H9 (cell line): ENCODE results near the gene MINAR2. TPM values are rescaled to one million over a fixed set of nuclear protein-coding genes. Genes with fewer than 3 reads are reported as not detected.

ENCODE experiments used
- DNase-seq: peaks from one replicate; pipeline ENCODE4 v3.0.0-alpha.2; 2017
- H2AFZ ChIP-seq: one replicate; pipeline ENCODE4 v1.6.1; 2013; ENCODE audit warnings: mild to moderate bottlenecking, low read length, control low read depth, moderate library complexity
- H2AK5ac ChIP-seq: 2 replicates; pipeline ENCODE4 v1.6.1; 2013; ENCODE audit warnings: low read length, control low read depth, mixed read lengths; ENCODE audit not compliant: insufficient read length
- H2BK120ac ChIP-seq: one replicate; pipeline ENCODE4 v1.6.1; 2013; ENCODE audit warnings: low read depth, mild to moderate bottlenecking, low read length, control low read depth, inconsistent platforms; ENCODE audit not compliant: poor library complexity, severe bottlenecking
- H2BK12ac ChIP-seq: 2 replicates; pipeline ENCODE4 v1.6.1; 2013; ENCODE audit warnings: low read length, control low read depth, mixed read lengths, low read depth; ENCODE audit not compliant: insufficient read length
- H2BK15ac ChIP-seq: 2 replicates; pipeline ENCODE4 v1.6.1; 2013; ENCODE audit warnings: low read depth, low read length, control low read depth
- H2BK20ac ChIP-seq: one replicate; pipeline ENCODE4 v1.6.1; 2013; ENCODE audit warnings: low read depth, mild to moderate bottlenecking, low read length, control low read depth, inconsistent platforms; ENCODE audit not compliant: poor library complexity, severe bottlenecking
- H2BK5ac ChIP-seq: 2 replicates; pipeline ENCODE4 v1.6.1; 2013; ENCODE audit warnings: low read length, control low read depth, mixed read lengths; ENCODE audit not compliant: insufficient read length
- H3K14ac ChIP-seq: 2 replicates; pipeline ENCODE4 v1.6.1; 2013; ENCODE audit warnings: low read length, control low read depth; ENCODE audit not compliant: insufficient read depth
- H3K18ac ChIP-seq: 2 replicates; pipeline ENCODE4 v1.6.1; 2013; ENCODE audit warnings: low read depth, mild to moderate bottlenecking, mixed read lengths, low read length, control low read depth; ENCODE audit not compliant: insufficient read length
- H3K23ac ChIP-seq: 2 replicates; pipeline ENCODE4 v1.6.1; 2013; ENCODE audit warnings: low read length, control low read depth, mixed read lengths, low read depth; ENCODE audit not compliant: insufficient read length
- H3K23me2 ChIP-seq: 2 replicates; pipeline ENCODE4 v1.6.1; 2013; ENCODE audit warnings: low read depth, mild to moderate bottlenecking, mixed read lengths, low read length, control low read depth; ENCODE audit not compliant: insufficient read length, poor library complexity, severe bottlenecking
- H3K27ac ChIP-seq: 2 replicates; pipeline ENCODE4 v1.5.1; 2013; ENCODE audit warnings: low read length, control low read depth, mixed read lengths, low read depth; ENCODE audit not compliant: insufficient read length
- H3K27me3 ChIP-seq: 2 replicates; pipeline ENCODE4 v1.6.1; 2013; ENCODE audit warnings: low read length, control low read depth, inconsistent platforms; ENCODE audit not compliant: insufficient read depth
- H3K4ac ChIP-seq: 2 replicates; pipeline ENCODE4 v1.6.1; 2013; ENCODE audit warnings: low read depth, mild to moderate bottlenecking, control low read depth, inconsistent platforms, low read length, moderate library complexity
- H3K4me1 ChIP-seq: 2 replicates; pipeline ENCODE4 v1.6.1; 2013; ENCODE audit warnings: low read length, control low read depth, inconsistent platforms; ENCODE audit not compliant: insufficient read depth
- H3K4me2 ChIP-seq: 2 replicates; pipeline ENCODE4 v1.6.1; 2013; ENCODE audit warnings: low read length, control low read depth, mixed read lengths; ENCODE audit not compliant: insufficient read length, insufficient read depth
- H3K56ac ChIP-seq: 2 replicates; pipeline ENCODE4 v1.6.1; 2013; ENCODE audit warnings: low read depth, mild to moderate bottlenecking, mixed read lengths, low read length, control low read depth; ENCODE audit not compliant: insufficient read length
- H3K79me1 ChIP-seq: 2 replicates; pipeline ENCODE4 v1.6.1; 2013; ENCODE audit warnings: low read depth, mild to moderate bottlenecking, moderate library complexity, low read length, control low read depth, inconsistent platforms; ENCODE audit not compliant: insufficient read depth, poor library complexity, severe bottlenecking
- H3K79me2 ChIP-seq: 2 replicates; pipeline ENCODE4 v1.6.1; 2013; ENCODE audit warnings: low read length, control low read depth, inconsistent platforms; ENCODE audit not compliant: insufficient read depth
- H3K9ac ChIP-seq: 2 replicates; pipeline ENCODE4 v1.6.1; 2013; ENCODE audit warnings: low read length, control low read depth, mixed read lengths; ENCODE audit not compliant: insufficient read length; ENCODE audit errors: extremely low read depth
- H3K9me3 ChIP-seq: one replicate; pipeline ENCODE4 v1.6.1; 2013; ENCODE audit warnings: low read depth, low read length, inconsistent platforms; ENCODE audit not compliant: control insufficient read depth
- H3T11ph ChIP-seq: one replicate; pipeline ENCODE4 v1.6.1; 2013; ENCODE audit warnings: mild to moderate bottlenecking, low read length, control low read depth, inconsistent platforms
- H4K20me1 ChIP-seq: one replicate; pipeline ENCODE4 v1.6.1; 2013; ENCODE audit not compliant: control insufficient read depth, insufficient read length, insufficient read depth
- H4K5ac ChIP-seq: 2 replicates; pipeline ENCODE4 v1.6.1; 2013; ENCODE audit warnings: low read depth, mild to moderate bottlenecking, mixed read lengths, low read length, control low read depth; ENCODE audit not compliant: insufficient read length
- H4K8ac ChIP-seq: replicated peaks from 2 replicates; pipeline ENCODE4 v1.6.1; 2013; ENCODE audit warnings: low read length, control low read depth, mixed read lengths, low read depth; ENCODE audit not compliant: insufficient read length
- H4K91ac ChIP-seq: 2 replicates; pipeline ENCODE4 v1.6.1; 2013; ENCODE audit warnings: low read depth, mild to moderate bottlenecking, moderate library complexity, mixed read lengths, low read length, control low read depth; ENCODE audit not compliant: insufficient read length
- H3K27ac Mint-ChIP-seq, 3 experiments: 2 replicates in 2 of 3; 3 replicates in 1 of 3; pipeline ENCODE4 v1.8.0; 2020 to 2021; ENCODE audit warnings: mixed read lengths in 3 of 3, mild to moderate bottlenecking in 1 of 3, moderate library complexity in 1 of 3
- H3K27me3 Mint-ChIP-seq: 2 replicates; pipeline ENCODE4 v1.8.0; 2021; ENCODE audit warnings: low read depth, mild to moderate bottlenecking, moderate library complexity, mixed read lengths
- H3K36me3 Mint-ChIP-seq, 3 experiments: 2 replicates in 2 of 3; 3 replicates in 1 of 3; pipeline ENCODE4 v1.8.0; 2020 to 2021; ENCODE audit warnings: low read depth in 3 of 3, mixed read lengths in 3 of 3; ENCODE audit not compliant: insufficient read depth in 1 of 3
- H3K4me1 Mint-ChIP-seq, 2 experiments: 2 replicates each; pipeline ENCODE4 v1.8.0; 2020; ENCODE audit warnings: mixed read lengths in 2 of 2
- H3K4me3 Mint-ChIP-seq, 2 experiments: 2 replicates in 1 of 2; 3 replicates in 1 of 2; pipeline ENCODE4 v1.8.0; 2020 to 2021; ENCODE audit warnings: mild to moderate bottlenecking in 2 of 2, mixed read lengths in 2 of 2, moderate library complexity in 1 of 2
- H3K9me3 Mint-ChIP-seq, 2 experiments: 2 replicates in 1 of 2; 3 replicates in 1 of 2; pipeline ENCODE4 v1.8.0; 2020; ENCODE audit warnings: mild to moderate bottlenecking in 2 of 2, mixed read lengths in 2 of 2, moderate library complexity in 1 of 2
- CTCF ChIP-seq: fragments of 200-600 bp; sonication (generic); conservative IDR thresholded peaks from 3 replicates; pipeline ENCODE4 v1.8.0; 2021; ENCODE audit warnings: antibody characterized with exemption, mild to moderate bottlenecking
- WGBS: extraction: QIAGEN DNeasy Blood & Tissue Kit; methylation state at CpG from one replicate; pipeline ENCODE4 v1.1.7; 2013; ENCODE audit warnings: missing lambda C conversion rate, low lambda C conversion rate, mixed read lengths; ENCODE audit not compliant: insufficient read length; ENCODE audit errors: extremely low coverage; 5-methylcytosine and 5-hydroxymethylcytosine counted together
- total RNA-seq: library from RNA; stranded (reverse); gene quantifications from 2 replicates; pipeline ENCODE4 v1.2.1, GENCODE V29; 2021

MINAR2 gene
- total RNA-seq, 1 experiment from 2014 or later, result 0.09 TPM

GRCh38 chr5:129770024-129770820 is 22.3 kb downstream of the MINAR2 start:
- no CpG with 5 or more reads among the region's 5 CpGs for WGBS
- Histone ChIP-seq H3K79me1 (no peaks in the 10 kb centered on the region), H4K20me1 (no peaks in the 10 kb centered on the region), H3K4me1 (no peaks in the 10 kb centered on the region), H3K27me3 (no peaks in the 10 kb centered on the region), H3K9ac (no peak overlapping the region), H3K79me2 (no peaks in the 10 kb centered on the region), H2BK5ac (no peak overlapping the region), H3T11ph (no peak overlapping the region), H2AFZ (no peak overlapping the region), H2BK15ac (no peak overlapping the region), H3K23me2 (no peaks in the 10 kb centered on the region), H3K27ac (no peak overlapping the region), H2BK12ac (no peak overlapping the region), H3K9me3 (no peaks in the 10 kb centered on the region), H2BK20ac (no peak overlapping the region), H3K18ac (no peak overlapping the region), H4K91ac (no peak overlapping the region), H3K4ac (no peak overlapping the region), H3K14ac (no peak overlapping the region), H3K56ac (no peak overlapping the region), H4K8ac (no peak overlapping the region), H3K4me2 (no peak overlapping the region), H3K23ac (no peak overlapping the region), H4K5ac (no peak overlapping the region), H2AK5ac (no peak overlapping the region), H2BK120ac (no peak overlapping the region)
- no peak for TF ChIP-seq CTCF
- H3K27ac Mint-ChIP-seq, result no peak overlapping the region
- H3K36me3 Mint-ChIP-seq, result no peaks in the 10 kb centered on the region
- H3K4me1 Mint-ChIP-seq, result peaks cover 9 to 17% of the 10 kb centered on the region in 2 experiments
- DNase-seq, result no peak
- H3K9me3 Mint-ChIP-seq, result no peaks in the 10 kb centered on the region
- H3K4me3 Mint-ChIP-seq, result no peak overlapping the region
- H3K27me3 Mint-ChIP-seq, result no peaks in the 10 kb centered on the region
